Astrocyte of the hippocampus (primary cell): ENCODE measurements around the gene SLC29A3.

ENCODE experiments used
- DNase-seq: peaks from one replicate; pipeline ENCODE4 v3.0.0; 2011; ENCODE audit warnings: low read depth, low spot score

Gene SLC29A3

GRCh38 chr10:71321386-71321785 is 2.3 kb downstream of the SLC29A3 start:
- no peak for DNase-seq

- no peak for DNase-seq
Measured at GRCh38 chr10:71323407-71323806, 4.3 kb downstream of the SLC29A3 start.

GRCh38 chr10:71324743-71325142 is 5.7 kb downstream of the SLC29A3 start:
- no peak for DNase-seq

- no peak for DNase-seq
Measured at GRCh38 chr10:71325267-71325666, 6.2 kb downstream of the SLC29A3 start.

GRCh38 chr10:71326464-71326881 is 7.4 kb downstream of the SLC29A3 start:
- no peak for DNase-seq

- no peak for DNase-seq
Measured at GRCh38 chr10:71330789-71331404, 11.8 kb downstream of the SLC29A3 start.

- no peak for DNase-seq
Measured at GRCh38 chr10:71331736-71332135, 12.7 kb downstream of the SLC29A3 start.

- DNase-seq, result no peak
Measured at GRCh38 chr10:71332466-71332865, 13.4 kb downstream of the SLC29A3 start.

- no peak for DNase-seq
Measured at GRCh38 chr10:71333129-71333887, 14.2 kb downstream of the SLC29A3 start.

- DNase-seq, result no peak
Measured at GRCh38 chr10:71334221-71334791, 15.2 kb downstream of the SLC29A3 start.

- DNase-seq, result no peak
Measured at GRCh38 chr10:71335173-71335708, 16.2 kb downstream of the SLC29A3 start.

- no peak for DNase-seq
Measured at GRCh38 chr10:71336632-71337031, 17.6 kb downstream of the SLC29A3 start.

- no peak for DNase-seq
Measured at GRCh38 chr10:71337219-71337701, 18.2 kb downstream of the SLC29A3 start.

GRCh38 chr10:71338728-71339495 is 19.9 kb downstream of the SLC29A3 start:
- no peak for DNase-seq

GRCh38 chr10:71339796-71340589 is 20.9 kb downstream of the SLC29A3 start:
- no peak for DNase-seq

GRCh38 chr10:71342573-71343391 is 23.7 kb downstream of the SLC29A3 start:
- DNase-seq, result no peak

- DNase-seq, result no peak
Measured at GRCh38 chr10:71343392-71343773, 24.3 kb downstream of the SLC29A3 start.

- no peak for DNase-seq
Measured at GRCh38 chr10:71344154-71344925, 25.3 kb downstream of the SLC29A3 start.

GRCh38 chr10:71344993-71345480 is 26.0 kb downstream of the SLC29A3 start:
- DNase-seq, result no peak
